ENCODE results near the gene MGAT5.
"Not testable (repeated sequence)": the region's sequence is repeated elsewhere in the genome, so short reads cannot be mapped to it uniquely, and the experiment has no call there.

The MGAT5 gene

DNA sequence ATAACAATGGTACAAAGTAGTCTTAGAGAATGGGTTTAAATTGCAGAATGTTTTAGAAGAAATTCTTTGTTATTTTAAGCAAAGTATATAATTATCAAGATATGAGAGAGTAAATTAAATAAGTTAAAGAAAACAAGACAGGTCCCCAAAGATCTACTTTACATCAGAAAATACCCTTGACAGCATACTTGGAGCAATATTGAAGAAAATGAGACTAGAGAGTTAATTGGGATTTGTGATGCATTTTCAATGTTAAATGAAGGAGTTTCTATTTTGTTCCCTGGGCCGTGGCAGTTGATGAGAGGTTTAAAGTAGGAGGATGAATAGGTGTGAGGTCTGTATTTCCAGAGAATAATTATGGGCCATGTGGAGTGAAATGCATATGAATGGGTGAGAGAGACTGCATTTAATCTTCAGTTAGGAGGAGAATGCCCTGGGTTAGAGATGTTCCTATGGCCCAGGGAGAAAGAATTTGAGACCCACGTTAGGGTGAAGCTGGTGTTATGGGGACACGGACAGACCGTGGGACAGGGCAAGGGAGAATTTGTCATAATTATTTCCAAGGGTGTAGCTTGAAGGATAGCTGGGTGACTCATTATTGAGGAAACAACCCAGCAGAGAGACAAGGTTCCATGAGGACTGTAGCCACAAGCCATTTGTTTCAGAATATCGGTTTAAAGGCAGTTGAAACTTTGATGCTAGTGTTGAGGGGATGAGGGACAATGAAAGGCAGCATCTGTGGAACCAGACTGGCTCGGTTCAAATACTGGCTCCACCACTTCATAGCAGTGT is 22.7 kb downstream of the MGAT5 start:
- DNase-seq (ENCODE audit: low spot score) (peak; percentile 18), FAIRE-seq (no peak)

DNA sequence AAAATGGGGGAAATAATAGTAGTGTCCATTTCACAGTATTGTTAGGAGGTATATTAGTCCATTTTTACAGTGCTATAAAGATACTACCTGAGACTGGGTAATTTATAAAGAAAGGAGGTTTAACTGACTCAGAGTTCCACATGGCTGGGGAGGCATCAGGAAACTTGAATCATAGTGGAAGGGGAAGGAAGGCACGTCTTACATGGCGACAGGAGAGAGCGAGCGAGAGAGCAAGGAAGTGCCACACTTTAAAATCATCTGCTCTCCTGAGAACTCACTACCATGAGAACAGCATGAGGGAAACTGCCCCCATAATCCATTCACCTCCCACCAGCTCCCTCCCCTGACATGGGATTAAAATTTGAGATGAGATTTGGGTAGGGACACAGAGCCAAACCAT is 23.4 kb downstream of the MGAT5 start:
- DNase-seq (ENCODE audit: low spot score) (no peak), FAIRE-seq (no peak)

DNA sequence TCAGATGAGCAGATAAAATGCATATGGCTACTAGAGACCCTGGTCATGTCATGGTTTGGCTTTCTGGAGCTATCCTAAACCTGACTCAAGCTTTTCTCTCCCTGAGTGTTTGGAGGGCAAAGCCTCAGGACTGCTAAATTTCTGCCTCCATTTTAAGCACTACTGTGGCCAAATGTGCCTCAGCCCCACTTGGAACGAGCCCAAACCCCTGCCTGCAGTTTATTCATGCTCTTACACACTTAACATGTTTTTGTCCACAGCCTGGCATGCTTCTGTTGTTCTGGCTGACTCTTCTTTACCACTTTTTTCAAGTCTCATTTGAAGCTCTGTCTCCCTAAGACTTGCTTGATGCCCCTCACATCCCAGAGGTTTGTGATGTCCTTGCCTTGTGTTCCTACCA is 24.7 kb downstream of the MGAT5 start:
- FAIRE-seq, result no peak
- DNase-seq (ENCODE audit: low spot score), result no peak

DNA sequence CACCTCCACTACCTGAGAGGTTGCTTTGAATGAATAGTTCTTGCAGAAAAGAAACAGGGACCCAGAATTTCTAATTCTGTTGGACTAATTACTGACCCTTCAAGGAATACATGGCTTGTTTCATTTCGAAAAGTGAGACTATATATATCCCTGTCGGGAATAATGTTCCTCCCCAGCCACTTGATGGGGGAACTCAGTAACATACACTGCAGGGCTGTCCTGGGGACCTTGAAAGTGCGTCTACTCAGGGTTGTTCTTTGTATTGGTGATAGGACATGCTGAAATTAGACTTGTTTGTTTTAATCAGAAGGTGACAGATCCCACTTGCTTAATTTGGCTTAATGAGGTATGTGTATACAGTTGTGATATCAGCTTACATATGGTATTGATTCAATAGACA is 25.5 kb downstream of the MGAT5 start:
- FAIRE-seq (no peak), DNase-seq (ENCODE audit: low spot score) (no peak)

DNA sequence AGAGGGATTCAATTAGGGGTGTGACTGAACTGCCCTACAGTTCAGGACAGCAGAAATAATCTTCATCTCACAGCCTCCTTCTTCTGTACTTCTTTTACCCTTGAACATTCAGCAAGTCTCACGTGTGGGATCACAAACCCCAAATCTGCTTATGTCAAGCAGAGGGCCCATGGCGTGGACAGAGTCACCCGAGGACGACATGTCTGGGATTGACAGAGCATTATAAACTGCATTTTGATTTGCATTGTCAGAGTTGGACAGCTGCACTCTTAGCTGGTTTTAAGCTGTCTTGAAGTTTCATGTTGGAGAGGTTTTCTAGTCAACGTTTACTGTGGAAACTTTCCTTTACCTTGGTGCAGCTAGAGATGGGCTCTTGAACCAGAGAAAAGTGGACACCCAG is 26.4 kb downstream of the MGAT5 start:
- FAIRE-seq (no peak), DNase-seq (ENCODE audit: low spot score) (no peak)

DNA sequence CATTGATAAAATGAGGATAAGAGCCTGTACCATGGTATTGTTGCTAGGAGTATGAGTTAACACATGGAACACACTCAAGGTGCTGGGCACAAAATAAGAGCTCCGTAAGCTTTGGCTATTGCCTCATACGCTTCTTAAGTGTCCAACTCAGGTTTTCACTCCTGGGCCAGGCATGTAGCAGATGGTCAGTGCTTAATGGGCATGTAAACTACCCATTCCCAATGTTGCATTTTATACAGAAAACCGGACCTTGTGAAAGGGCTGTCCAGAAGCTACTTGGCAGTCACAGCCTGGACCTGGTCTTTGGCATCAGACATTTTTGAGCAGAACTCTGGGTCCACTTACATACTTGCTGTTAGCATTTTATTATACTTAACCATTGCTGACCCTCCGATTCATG is 26.9 kb downstream of the MGAT5 start:
- DNase-seq (ENCODE audit: low spot score) (no peak), FAIRE-seq (no peak)

DNA sequence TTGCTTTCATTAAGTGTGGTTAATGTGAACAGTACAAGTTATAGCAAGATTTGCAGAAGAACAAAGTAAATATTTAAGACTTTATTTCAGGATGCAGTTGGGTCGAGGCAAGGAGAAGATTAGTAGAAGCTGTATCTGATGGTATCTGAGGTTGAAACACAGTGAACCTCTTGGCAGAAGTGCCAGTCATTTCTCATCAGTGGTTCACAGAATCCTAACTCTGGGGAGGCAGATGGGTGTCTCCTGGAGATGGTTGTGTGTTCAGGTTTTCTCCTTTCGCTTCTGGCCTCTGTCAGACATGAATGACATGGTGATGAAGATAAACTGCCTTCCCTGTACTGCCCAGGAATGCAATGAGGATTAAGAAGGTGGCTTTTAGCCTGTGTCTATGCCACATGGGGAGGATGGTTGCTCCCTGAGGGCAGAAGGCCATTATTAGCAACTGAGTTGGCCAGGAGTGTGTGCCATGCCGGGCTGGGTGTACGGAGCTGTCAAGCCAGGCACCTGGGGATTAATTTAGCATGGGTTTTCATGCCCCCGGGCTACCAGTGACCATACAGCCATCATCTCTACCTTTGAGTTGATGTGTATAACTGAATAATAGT is 28.0 kb downstream of the MGAT5 start:
- no peak for FAIRE-seq
- DNase-seq (ENCODE audit: low spot score), result no peak

DNA sequence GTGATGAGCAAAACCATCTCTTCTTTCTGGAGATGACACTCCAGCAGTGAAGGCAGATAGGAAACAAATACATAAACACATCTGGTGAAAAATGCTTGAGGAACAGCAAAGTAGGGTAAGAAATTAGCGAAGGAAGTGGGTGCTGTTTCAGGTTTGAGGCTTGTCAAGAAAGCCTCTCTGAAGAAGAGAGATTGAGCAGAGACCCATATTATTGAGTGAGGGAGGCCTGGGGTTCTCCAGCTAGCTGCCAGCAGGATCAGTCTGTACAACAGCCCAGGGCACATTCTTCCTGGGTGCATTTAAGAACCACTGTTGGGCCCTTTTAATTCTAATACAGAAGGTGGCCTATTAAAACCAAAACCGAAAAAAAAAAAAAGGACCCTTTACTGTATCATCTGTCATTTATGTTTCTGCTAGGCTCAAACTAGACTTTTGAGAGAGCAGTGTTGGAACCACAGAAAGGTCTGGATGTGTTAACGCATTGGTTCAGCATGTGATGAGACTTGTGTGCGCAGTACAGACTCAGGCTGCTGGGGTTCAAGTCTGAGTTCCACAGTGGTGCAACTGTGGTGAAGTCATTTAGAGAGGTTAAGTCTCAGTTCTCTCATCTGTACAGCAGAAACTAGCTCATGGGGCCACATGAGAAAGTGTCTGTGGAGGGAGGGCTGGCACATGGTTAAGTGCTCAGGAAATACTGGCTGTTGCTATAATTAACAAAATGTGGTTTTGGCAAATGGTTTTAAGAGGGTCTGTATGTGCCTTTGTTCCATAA is 28.9 kb downstream of the MGAT5 start:
- DNase-seq (ENCODE audit: low spot score), result no peak

DNA sequence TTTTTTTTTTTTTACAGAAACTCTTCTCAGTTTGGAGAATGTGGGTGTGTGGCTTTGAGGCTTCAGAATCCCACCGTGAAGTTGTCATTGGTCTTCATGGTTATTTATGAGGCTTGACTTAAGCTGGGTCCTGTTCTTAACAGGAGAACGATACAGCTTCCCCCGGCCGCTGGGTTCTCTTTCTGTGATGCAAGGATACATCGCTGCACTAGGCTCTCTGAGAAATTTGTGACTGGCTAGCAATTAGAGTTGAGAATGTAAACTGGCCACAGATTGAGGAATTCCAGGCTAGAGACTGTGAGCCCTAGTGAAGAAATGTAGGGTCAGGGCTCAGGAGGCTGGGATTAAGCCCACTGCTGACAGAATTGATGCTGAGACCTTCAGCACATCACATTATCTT is 29.8 kb downstream of the MGAT5 start:
- DNase-seq (ENCODE audit: low spot score) (no peak), FAIRE-seq (no peak)

More for the DNA sequence above, 28.9 kb downstream of the MGAT5 start:
- no peak for FAIRE-seq

DNA sequence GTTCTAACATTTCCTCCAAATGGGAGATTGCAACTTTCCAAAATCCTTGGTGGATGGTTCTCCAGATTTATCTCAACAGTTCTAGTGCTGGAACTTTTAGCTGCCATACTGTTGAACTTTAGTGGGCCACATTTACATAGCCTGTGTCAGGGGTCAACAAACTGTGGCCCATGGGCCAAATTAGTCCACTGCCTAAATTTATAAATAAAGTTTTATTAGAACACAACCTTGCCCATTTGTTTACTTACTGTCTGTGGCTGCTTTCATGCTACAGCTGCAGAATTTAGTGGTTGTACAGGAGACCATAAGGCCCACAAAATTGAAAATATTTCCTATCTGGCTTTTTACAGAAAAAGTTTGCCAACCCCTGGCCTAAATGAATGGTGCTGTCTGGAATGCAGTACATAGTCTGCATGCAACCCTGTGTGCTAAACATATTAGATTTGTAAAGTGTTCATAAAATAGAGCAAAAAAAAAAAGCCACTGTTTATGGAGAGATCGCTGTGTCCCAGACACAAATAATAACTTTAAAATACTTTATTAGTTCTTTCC is 30.3 kb downstream of the MGAT5 start:
- DNase-seq (ENCODE audit: low spot score), result no peak

DNA sequence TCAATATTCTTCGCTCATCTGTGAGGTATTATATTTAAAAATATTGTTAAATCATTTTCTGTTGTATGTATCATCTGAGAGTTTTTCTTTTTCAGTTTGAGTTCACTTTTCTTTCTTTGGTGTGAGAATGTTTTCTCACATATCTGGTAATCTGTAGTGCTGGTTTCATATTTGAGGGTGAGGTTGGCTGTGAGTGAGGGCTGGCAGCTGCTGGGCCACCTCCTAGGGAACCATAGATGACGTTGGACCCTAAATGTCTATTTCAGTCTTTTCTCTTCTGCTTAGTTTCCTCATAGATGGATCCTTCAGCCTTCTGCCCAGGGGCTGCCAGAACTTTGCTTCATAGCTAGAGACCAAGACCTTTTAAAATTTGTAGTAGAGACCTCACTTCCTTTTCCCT is 33.5 kb downstream of the MGAT5 start:
- DNase-seq (ENCODE audit: low spot score) (no peak), FAIRE-seq (no peak)

More for the DNA sequence above, 30.3 kb downstream of the MGAT5 start:
- FAIRE-seq, result no peak

DNA sequence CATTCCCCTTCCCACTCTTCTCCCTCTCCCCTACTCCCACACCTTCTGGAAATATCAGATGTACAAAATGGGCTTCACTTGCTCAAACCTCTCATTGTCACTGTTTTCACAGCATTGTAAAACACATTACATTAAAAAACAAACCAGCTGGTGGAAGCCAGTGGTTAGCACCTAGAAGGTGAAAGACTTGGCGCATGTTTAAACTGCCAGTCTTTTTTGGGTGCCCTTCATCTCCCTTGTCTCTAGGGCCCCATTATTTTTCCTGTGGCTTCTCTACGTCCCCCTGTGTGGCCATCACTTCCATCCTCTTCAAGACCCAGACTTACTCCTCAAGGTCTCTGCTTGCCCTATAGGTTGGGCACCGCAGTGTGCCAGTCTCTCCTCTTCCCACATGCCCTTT is 34.9 kb downstream of the MGAT5 start:
- FAIRE-seq, result no peak
- DNase-seq (ENCODE audit: low spot score), result no peak

DNA sequence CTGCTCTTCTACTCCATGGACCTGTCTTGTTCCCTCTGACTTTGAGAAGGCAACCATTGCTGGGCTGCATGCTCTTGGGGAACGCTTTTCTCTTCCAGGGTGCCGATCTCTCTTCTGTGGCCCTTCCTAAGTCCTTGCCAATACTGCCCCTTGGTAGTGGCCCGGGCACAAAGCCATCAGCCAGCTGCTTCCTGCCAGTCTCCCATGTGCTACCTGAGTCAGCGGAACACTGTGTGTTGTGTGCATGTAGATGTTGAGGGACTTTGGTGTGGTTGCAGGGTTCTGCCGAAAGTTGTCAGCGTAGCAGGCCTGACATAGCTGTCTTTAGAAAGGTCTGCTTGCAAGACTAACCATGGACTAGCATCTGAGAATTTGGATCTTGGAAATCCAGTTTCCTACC is 35.4 kb downstream of the MGAT5 start:
- FAIRE-seq, result no peak
- no peak for DNase-seq (ENCODE audit: low spot score)

DNA sequence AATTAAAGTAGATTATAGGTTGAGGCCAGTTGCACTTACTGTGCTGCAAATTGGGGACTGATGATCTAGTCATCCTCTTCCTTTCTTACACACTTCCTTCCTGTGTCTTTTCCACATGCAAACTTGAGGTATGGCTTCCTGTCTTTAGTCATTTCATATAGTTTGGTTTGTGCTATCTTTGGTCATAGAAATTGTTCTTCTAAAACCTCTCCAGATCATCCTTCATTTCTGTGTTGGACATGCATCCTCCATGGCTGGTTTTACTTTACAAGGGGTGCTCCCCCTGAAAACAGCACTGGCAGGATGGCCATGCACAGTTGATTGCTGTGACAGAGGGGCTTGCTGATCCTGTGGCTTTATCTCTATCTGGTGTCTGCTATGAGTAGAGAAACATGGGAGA is 36.5 kb downstream of the MGAT5 start:
- no peak for FAIRE-seq
- DNase-seq (ENCODE audit: low spot score), result no peak

DNA sequence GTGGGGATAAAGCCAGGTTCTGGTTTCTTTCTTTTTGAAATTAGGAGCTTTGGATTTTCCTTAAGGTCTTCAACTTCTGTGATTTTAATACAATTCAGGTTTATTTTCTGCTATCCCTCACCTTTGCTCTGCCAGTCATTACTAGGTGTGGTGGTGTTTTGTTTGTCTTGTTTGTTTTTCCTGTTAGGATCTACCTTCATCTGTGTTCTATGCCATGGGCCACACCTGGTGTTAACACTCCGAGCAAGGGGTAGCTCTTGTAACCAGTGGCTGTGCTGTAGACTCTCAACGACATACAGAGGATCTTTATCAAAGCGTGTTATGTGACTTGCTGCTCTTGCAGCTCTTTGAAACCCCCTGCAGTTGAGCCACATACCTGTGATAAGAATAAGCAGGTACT is 38.6 kb downstream of the MGAT5 start:
- no peak for FAIRE-seq

DNA sequence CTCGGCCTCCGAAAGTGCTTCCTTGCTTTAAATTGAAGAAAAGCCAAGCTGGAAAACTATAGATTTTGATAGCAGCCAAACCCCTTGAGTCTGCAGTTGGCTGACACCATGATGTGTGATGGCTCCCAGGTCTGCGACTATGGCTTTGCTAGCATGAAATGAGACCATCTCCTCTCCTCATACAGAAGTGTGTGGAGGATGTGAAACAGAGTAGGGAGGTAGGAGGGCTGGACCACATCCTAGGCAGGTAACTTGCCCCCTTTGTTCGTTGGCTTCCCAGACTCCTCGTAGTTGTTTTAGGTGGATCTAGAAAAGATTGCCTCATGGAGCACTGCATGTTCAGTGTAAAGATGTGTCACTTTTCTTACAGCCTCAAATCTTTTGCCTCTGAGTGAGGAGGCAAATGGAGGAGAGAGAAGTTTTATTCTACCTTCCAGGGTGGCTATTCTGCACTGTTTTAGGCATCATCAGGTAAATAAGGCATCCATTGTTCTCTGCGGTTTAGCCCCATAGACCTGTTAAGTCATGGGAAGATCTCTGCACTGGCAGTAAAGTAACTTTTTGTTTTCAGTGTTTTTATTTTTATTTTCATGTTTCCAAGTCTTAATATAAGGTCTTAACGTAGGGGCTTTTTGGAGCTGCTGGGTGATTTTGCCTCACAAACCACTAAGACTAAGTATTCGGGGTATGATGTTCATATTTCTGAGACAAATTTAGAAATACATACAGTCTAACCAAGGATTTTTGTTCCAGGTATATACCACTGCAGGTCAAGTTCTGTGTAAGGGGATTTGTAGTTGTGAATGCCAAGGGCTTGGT is 40.1 kb downstream of the MGAT5 start:
- no peak for DNase-seq (ENCODE audit: low spot score)
- FAIRE-seq, result no peak

More for the DNA sequence above, 38.6 kb downstream of the MGAT5 start:
- no peak for DNase-seq (ENCODE audit: low spot score)

DNA sequence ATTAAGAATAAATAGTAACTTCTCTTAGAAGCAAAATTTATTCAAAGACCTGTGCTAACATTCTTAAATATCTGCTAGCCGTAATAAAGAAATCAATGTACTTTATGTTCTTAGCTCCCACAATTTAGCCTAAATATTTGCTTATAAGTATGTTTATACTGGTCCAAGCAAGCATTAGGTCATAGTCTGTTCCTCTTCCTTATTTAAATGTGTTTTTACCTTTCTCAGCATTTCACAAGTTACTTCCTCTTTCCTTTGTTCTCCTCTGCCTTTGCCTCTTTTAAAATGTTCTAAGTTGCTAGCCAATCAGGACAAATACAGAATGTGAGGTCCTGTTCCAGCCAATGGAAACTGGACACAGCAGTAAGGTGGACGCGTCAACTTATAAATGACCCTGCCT is 40.7 kb downstream of the MGAT5 start:
- not testable (repeated sequence) for FAIRE-seq; DNase-seq (ENCODE audit: low spot score)

DNA sequence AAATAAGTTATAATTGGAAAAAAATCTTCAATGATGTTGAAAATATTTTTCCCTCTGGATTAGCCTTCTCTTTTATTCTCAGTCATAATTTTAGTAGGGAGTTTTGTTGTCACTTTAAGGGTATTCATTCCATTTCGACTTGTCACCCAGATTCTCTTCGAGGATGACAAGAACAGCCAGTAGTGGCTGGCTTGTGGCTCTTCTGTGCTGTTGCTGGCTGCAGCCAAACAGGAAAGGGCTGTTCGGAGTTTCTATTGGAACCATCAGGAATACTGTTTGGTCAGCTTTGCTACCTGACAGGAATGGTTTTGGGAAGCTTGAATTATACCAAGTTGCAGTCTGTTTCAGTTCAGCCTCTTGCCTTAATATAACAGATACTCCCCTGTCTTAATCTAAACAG is 41.6 kb downstream of the MGAT5 start:
- FAIRE-seq (no peak), DNase-seq (ENCODE audit: low spot score) (no peak)

DNA sequence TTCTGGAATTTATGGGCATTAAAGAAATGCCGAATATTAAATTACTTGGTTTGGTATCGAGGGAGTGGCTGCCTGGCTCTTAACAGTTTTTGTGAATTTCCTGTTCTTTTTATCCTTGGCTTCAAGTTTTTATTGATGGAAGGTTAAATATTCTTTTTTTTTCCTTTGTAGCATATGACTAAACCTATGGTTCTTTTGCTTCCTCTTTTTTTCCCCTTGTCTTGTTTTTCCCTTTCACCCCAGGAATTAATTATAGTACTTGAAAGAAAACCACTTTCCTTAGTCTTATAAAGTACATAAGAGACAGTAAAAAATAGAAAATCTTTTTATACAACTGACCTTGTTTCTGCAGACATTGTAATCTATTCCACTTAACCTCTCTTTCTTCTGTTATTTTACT is 42.4 kb downstream of the MGAT5 start:
- no peak for FAIRE-seq
- DNase-seq (ENCODE audit: low spot score), result no peak

DNA sequence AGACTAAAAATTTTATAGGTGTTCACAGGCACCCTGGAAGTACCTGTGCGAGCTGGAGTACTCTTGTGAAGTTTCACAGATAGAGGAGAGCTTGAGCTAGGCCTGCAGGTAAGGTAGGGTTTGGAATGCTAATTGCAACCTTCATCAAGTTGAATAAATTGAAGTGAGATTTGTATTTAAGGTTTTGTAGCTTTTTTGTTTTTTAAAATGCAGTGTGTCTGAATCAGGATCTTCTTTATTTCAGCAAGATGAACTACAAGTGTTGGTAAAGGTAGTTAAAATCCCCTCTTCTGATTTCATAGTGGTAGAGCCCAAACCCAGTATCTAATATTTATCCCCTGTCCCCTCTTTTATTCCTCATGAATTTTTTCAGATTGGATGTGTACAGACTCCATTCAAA is 45.5 kb downstream of the MGAT5 start:
- no peak for FAIRE-seq

DNA sequence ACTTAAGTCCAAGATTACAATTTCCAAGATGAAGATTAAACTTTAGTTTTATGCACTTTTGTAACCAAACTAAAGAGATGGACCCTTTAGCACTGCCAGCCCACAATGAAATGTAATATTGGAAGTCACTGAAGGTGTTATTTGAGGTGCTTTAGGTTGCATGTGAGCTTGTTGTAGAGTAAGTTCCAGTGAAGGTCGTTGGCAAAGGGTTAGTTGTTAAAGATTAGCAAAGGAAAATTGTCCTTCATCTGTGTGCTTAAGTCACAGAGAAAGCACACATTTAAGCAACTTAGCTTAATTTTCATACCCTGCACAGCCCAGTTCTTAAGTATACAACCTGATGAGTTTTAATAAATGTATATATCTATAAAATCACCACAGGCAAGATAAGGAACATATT is 46.7 kb downstream of the MGAT5 start:
- FAIRE-seq (no peak), DNase-seq (ENCODE audit: low spot score) (no peak)

More for the DNA sequence above, 45.5 kb downstream of the MGAT5 start:
- no peak for DNase-seq (ENCODE audit: low spot score)

All from RCC 7860 (cell line).